H1 (cell line): Measurements from ENCODE around the gene KANSL1. TPM values are rescaled to one million over a fixed set of nuclear protein-coding genes. Genes with fewer than 3 reads are reported as not detected.

Source experiments
- CTCF ChIA-PET: fragments of 300-600 bp; sonication (Branson Sonifier 250); formaldehyde crosslinking; loops from one replicate; lab custom pipeline; 2021; ENCODE audit not compliant: partially characterized antibody; lab: Charles Lee
- POLR2A ChIA-PET: fragments of 300-600 bp; sonication (Branson Sonifier 250); formaldehyde crosslinking; loops from one replicate; lab custom pipeline; 2021; ENCODE audit warnings: inconsistent platforms; ENCODE audit not compliant: partially characterized antibody; lab: Charles Lee
- DNase-seq, 2 experiments: peaks; one replicate each; pipeline versions ENCODE4 v3.0.0 to v3.0.0-alpha.2; 2010 to 2022; ENCODE audit warnings: low spot score in 2 of 2, low read depth in 1 of 2, mixed read lengths in 1 of 2
- FAIRE-seq: peaks from 2 replicates; lab custom pipeline; 2011; peaks lifted over from hg19 to GRCh38; lab: Jason Lieb, UNC
- H2AFZ ChIP-seq: 2 replicates; pipeline ENCODE4 v1.8.1; 2012; ENCODE audit warnings: low read length, inconsistent platforms
- H2AK5ac ChIP-seq: 2 replicates; pipeline ENCODE4 v1.6.1; 2013; ENCODE audit warnings: low read depth, low read length
- H2BK120ac ChIP-seq: replicated peaks from 2 replicates; pipeline ENCODE3; 2013; ENCODE audit warnings: low read depth, low read length, inconsistent platforms
- H2BK12ac ChIP-seq: 2 replicates; pipeline ENCODE4 v1.6.1; 2013; ENCODE audit warnings: low read depth, low read length
- H2BK15ac ChIP-seq: 2 replicates; pipeline ENCODE4 v1.6.1; 2013; ENCODE audit warnings: low read length
- H2BK20ac ChIP-seq: 2 replicates; pipeline ENCODE4 v1.6.1; 2013; ENCODE audit warnings: low read length
- H2BK5ac ChIP-seq: 2 replicates; pipeline ENCODE4 v1.6.1; 2013; ENCODE audit warnings: low read depth, low read length
- H3K14ac ChIP-seq: 2 replicates; pipeline ENCODE4 v1.6.1; 2013; ENCODE audit warnings: inconsistent platforms; ENCODE audit not compliant: insufficient read length
- H3K18ac ChIP-seq: 2 replicates; pipeline ENCODE4 v1.6.1; 2013; ENCODE audit warnings: low read length; ENCODE audit errors: extremely low read depth
- H3K23ac ChIP-seq: 2 replicates; pipeline ENCODE4 v1.6.1; 2013; ENCODE audit warnings: inconsistent platforms; ENCODE audit not compliant: insufficient read length
- H3K23me2 ChIP-seq: 2 replicates; pipeline ENCODE4 v1.6.1; 2013; ENCODE audit warnings: low read depth, low read length
- H3K27ac ChIP-seq: 2 replicates; pipeline ENCODE4 v1.6.1; 2011; ENCODE audit warnings: low read depth, low read length, inconsistent platforms
- H3K27me3 ChIP-seq, 4 experiments: replicated peaks in 1 of 4; 1 replicate in 1 of 4; 2 replicates in 3 of 4; pipeline versions ENCODE4 v1.6.1 to v1.8.1; 2011 to 2013; ENCODE audit warnings: low read length in 3 of 4, mild to moderate bottlenecking in 3 of 4, inconsistent platforms in 2 of 4, mixed read lengths in 2 of 4, moderate library complexity in 1 of 4; ENCODE audit not compliant: control insufficient read depth in 3 of 4, insufficient read depth in 3 of 4; ENCODE audit errors: extremely low read depth in 1 of 4
- H3K36me3 ChIP-seq, 4 experiments: 2 replicates each; pipeline versions ENCODE4 v1.6.1 to v1.8.1; 2011 to 2013; ENCODE audit warnings: mild to moderate bottlenecking in 4 of 4, low read length in 3 of 4, moderate library complexity in 2 of 4, control low read depth in 1 of 4, inconsistent platforms in 1 of 4; ENCODE audit not compliant: insufficient read depth in 4 of 4, control insufficient read depth in 2 of 4
- H3K4ac ChIP-seq: replicated peaks from 2 replicates; pipeline ENCODE3; 2013; ENCODE audit warnings: low read length, low read depth, mixed read lengths, inconsistent platforms; ENCODE audit not compliant: insufficient read length
- H3K4me1 ChIP-seq, 4 experiments: replicated peaks in 1 of 4; 1 replicate in 1 of 4; 2 replicates in 3 of 4; pipeline versions ENCODE4 v1.6.1 to v1.8.1; 2011 to 2013; ENCODE audit warnings: low read length in 3 of 4, inconsistent platforms in 2 of 4, mixed read lengths in 1 of 4; ENCODE audit not compliant: insufficient read depth in 4 of 4, control insufficient read depth in 3 of 4
- H3K4me2 ChIP-seq, 2 experiments: 2 replicates each; pipeline versions ENCODE4 v1.6.1 to v1.8.1; 2011 to 2013; ENCODE audit warnings: low read depth in 2 of 2, low read length in 2 of 2, control low read depth in 1 of 2, inconsistent platforms in 1 of 2, mild to moderate bottlenecking in 1 of 2; ENCODE audit not compliant: insufficient read depth in 1 of 2
- H3K4me3 ChIP-seq, 4 experiments: fragments of 200-600, 300-600 bp in 1 of 4; sonication (generic), shearing (Covaris generic), sonication (Bioruptor Twin) in 1 of 4; 2 replicates each; pipeline versions ENCODE4 v1.5.1 to v1.8.1; 2011 to 2016; ENCODE audit warnings: low read length in 4 of 4, low read depth in 3 of 4, control low read depth in 2 of 4, inconsistent platforms in 2 of 4, mild to moderate bottlenecking in 2 of 4, mixed read lengths in 1 of 4, moderate library complexity in 1 of 4; ENCODE audit not compliant: insufficient read depth in 2 of 4; ENCODE audit errors: extremely low read depth in 1 of 4
- H3K56ac ChIP-seq: replicated peaks from 2 replicates; pipeline ENCODE3; 2013; ENCODE audit warnings: low read depth, mild to moderate bottlenecking, mixed read lengths, low read length, inconsistent platforms; ENCODE audit not compliant: insufficient read length
- H3K79me1 ChIP-seq: 2 replicates; pipeline ENCODE4 v1.6.1; 2013; ENCODE audit warnings: low read depth, low read length, control low read depth
- H3K79me2 ChIP-seq, 2 experiments: 2 replicates each; pipeline versions ENCODE4 v1.6.1 to v1.8.1; 2012 to 2013; ENCODE audit warnings: low read length in 2 of 2, mild to moderate bottlenecking in 2 of 2, inconsistent platforms in 1 of 2; ENCODE audit not compliant: insufficient read depth in 2 of 2, control insufficient read depth in 1 of 2
- H3K9ac ChIP-seq, 4 experiments: replicated peaks in 1 of 4; 1 replicate in 1 of 4; 2 replicates in 3 of 4; pipeline versions ENCODE4 v1.6.1 to v1.8.1; 2011 to 2013; ENCODE audit warnings: low read depth in 3 of 4, low read length in 3 of 4, control low read depth in 2 of 4, mild to moderate bottlenecking in 2 of 4, moderate library complexity in 2 of 4, inconsistent platforms in 1 of 4; ENCODE audit errors: extremely low read depth in 1 of 4
- H3K9me3 ChIP-seq, 2 experiments: 2 replicates each; pipeline versions ENCODE4 v1.6.1 to v1.8.1; 2012 to 2013; ENCODE audit warnings: mild to moderate bottlenecking in 2 of 2, moderate library complexity in 2 of 2, control low read depth in 1 of 2, inconsistent platforms in 1 of 2, low read depth in 1 of 2, low read length in 1 of 2, mixed read lengths in 1 of 2; ENCODE audit not compliant: insufficient read depth in 2 of 2
- H4K20me1 ChIP-seq, 2 experiments: replicated peaks in 1 of 2; 2 replicates each; pipeline versions ENCODE3 to v1.8.1; 2011 to 2013; ENCODE audit warnings: inconsistent platforms in 2 of 2, low read length in 2 of 2, mild to moderate bottlenecking in 1 of 2; ENCODE audit not compliant: insufficient read depth in 2 of 2, control insufficient read depth in 1 of 2
- H4K5ac ChIP-seq: 2 replicates; pipeline ENCODE4 v1.6.1; 2013; ENCODE audit warnings: low read length, low read depth, mixed read lengths, inconsistent platforms; ENCODE audit not compliant: insufficient read length
- H4K8ac ChIP-seq: 2 replicates; pipeline ENCODE4 v1.8.0; 2013; ENCODE audit warnings: mild to moderate bottlenecking, moderate library complexity, low read length, inconsistent platforms; ENCODE audit not compliant: insufficient read depth; ENCODE audit errors: extremely low read depth
- H4K91ac ChIP-seq: replicated peaks from 2 replicates; pipeline ENCODE3; 2013; ENCODE audit warnings: low read length, mixed read lengths, inconsistent platforms; ENCODE audit not compliant: insufficient read length
- RBBP5 ChIP-seq: IDR thresholded peaks from 2 replicates; pipeline ENCODE4 v1.7.1; 2012; ENCODE audit warnings: low read depth, mild to moderate bottlenecking, inconsistent platforms, low read length, moderate library complexity, borderline replicate concordance
- WGBS, 2 experiments: shearing (Covaris generic) in 1 of 2; methylation state at CpG; one replicate each; pipeline versions ENCODE4 v1.1.6 to v1.1.7; 2013 to 2015; ENCODE audit warnings: low lambda C conversion rate in 2 of 2, mixed read lengths in 2 of 2, inconsistent platforms in 1 of 2, low coverage in 1 of 2, missing lambda C conversion rate in 1 of 2; ENCODE audit not compliant: insufficient replicate concordance in 2 of 2, insufficient coverage in 1 of 2, insufficient read length in 1 of 2; ENCODE audit errors: extremely low coverage in 1 of 2, missing lambda C conversion rate in 1 of 2; 5-methylcytosine and 5-hydroxymethylcytosine counted together
- polyA plus RNA-seq, 7 experiments: library from polyadenylated mRNA; depleted of rRNA in 3 of 7; stranded (reverse) in 5 of 7; unstranded in 2 of 7; fragments of >200 nt in 5 of 7; fragments of 200-250 nt in 2 of 7; gene quantifications; 1 replicate in 5 of 7; 2 replicates in 1 of 7; 4 replicates in 1 of 7; pipeline versions ENCODE4 v1.2.1 to v1.2.3, GENCODE V29; 2011 to 2013; ENCODE audit warnings: missing spikeins in 2 of 7, mixed read lengths in 2 of 7
- total RNA-seq: library from RNA; stranded (reverse); fragmentation: NEBNext Ultra II Directional; extraction: Animal tissue kit (Norgen Biotek cat#: 25700); gene quantifications from 2 replicates; pipeline ENCODE4 v1.2.1, GENCODE V29; 2021

KANSL1 gene
- total and polyA plus RNA-seq, 2 of the 8 experiments (the other 6 are each of a cell fraction or from before 2014, with no cell fraction given) = 34.0 to 128 TPM

- H4K20me1 ChIP-seq = peaks cover 18 to 34% of the 10 kb centered on the region in 2 experiments
- peaks cover 52 to 100% of the 10 kb centered on the region in 2 experiments for H3K79me2 ChIP-seq
- FAIRE-seq = peak; percentile 81
- no peak overlapping the region for H2BK20ac ChIP-seq
- no peak overlapping the region for H4K5ac ChIP-seq
- H3K18ac ChIP-seq = peak overlapping the region; percentile 43; the same call in 1 of the 2 replicates
- peak overlapping the region in 1 of 2 experiments; percentile 63; a peak in 2 of 4 replicates for H3K4me2 ChIP-seq
- no peak for DNase-seq
- H3K27me3 ChIP-seq = no peaks in the 10 kb centered on the region
- peaks cover 16 to 27% (median 24%) of the 10 kb centered on the region in 4 experiments for H3K4me1 ChIP-seq
- 0 out of 2 replicates have a peak overlapping the region, but pooled peaks have one; percentile 28 for H2BK5ac ChIP-seq
- no peak overlapping the region for H3K56ac ChIP-seq
- H3K14ac ChIP-seq = no peak overlapping the region
- no peak overlapping the region for H3K23ac ChIP-seq
- H3K9me3 ChIP-seq = no peaks in the 10 kb centered on the region
- no peaks in the 10 kb centered on the region for H3K36me3 ChIP-seq
- H3K79me1 ChIP-seq = peaks cover 19% of the 10 kb centered on the region
- POLR2A ChIA-PET = interaction anchor here (0.9 to 1.8 kb wide), 3 partner anchors 9 to 85 kb away, joined by 3 to 10 read pairs (median 5); partner anchors contain the start of gene KANSL1
- no peaks in the 10 kb centered on the region; the same call in 1 of the 2 replicates for H3K23me2 ChIP-seq
- H2BK120ac ChIP-seq = no peak overlapping the region
- H2AK5ac ChIP-seq = no peak overlapping the region
- H3K27ac ChIP-seq = 0 out of 2 replicates have a peak overlapping the region, but pooled peaks have one; percentile 1
- no peak overlapping the region for H2BK15ac ChIP-seq
- CTCF ChIA-PET = interaction anchor here (0.8 to 2.0 kb wide), 2 partner anchors 15 to 79 kb away, joined by 3 to 10 read pairs; no protein-coding TSS in a partner anchor
- WGBS, 2 experiments = 67 to 100% methylated on average over 1 to 2 of the region's 2 CpGs
- no peak for TF ChIP-seq RBBP5
- H4K91ac ChIP-seq = no peak overlapping the region
- H3K4me3 ChIP-seq = no peak overlapping the region
- no peak overlapping the region for H4K8ac ChIP-seq
- H3K9ac ChIP-seq = no peak overlapping the region
- H3K4ac ChIP-seq = no peak overlapping the region
- H2BK12ac ChIP-seq = 0 out of 2 replicates have a peak overlapping the region, but pooled peaks have one; percentile 12
- H2AFZ ChIP-seq = no peak overlapping the region
These were observed 85.1 kb downstream of the KANSL1 start for GRCh38 chr17:46108120-46108519.
